HG03064 (cell line): ENCODE measurements around the gene POLR2E.

Source experiments
- ATAC-seq: cut with Tn5 transposase; IDR thresholded peaks from one replicate; pipeline ENCODE4 v1.9.1; 2021; ENCODE audit warnings: low read depth; ENCODE audit not compliant: unreplicated experiment

The POLR2E gene

DNA sequence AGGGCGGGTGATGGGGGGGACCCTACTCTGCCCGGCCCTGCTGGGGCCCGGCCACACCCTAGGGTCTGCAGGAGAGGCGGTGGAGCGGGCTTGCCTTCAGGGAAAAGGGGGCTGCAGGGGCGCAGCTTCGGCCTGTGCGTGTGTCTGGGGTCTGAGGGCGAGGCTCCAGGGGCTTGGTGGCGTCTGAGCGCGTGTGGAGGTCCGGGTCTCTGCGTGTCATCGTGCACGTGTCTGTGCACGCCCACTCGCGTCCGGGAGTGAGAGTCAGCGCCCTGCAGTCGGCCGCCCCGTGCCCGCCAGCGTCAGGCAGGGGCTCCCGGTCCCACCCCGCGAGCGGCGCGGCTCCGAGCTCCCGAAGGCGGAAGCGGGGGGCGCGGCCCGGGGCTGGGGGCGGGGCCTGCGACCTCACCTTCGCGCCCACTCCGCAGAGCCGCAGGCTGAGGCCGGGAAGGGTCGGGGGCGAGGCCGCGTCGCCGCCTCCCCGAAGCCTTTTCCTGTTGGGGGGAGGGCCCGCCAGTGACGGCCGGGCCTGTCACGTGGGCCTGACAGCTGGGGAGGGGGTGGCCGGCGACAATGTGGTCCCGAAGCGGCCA is 28.3 kb downstream of the POLR2E start, which contains the start of gene ARHGAP45:
Gene ARHGAP45 (plus strand): TSS at position 420 of the 593 bp plus-strand sequence. CDS start 239 bp downstream, outside the sequence.
- no peak for ATAC-seq

DNA sequence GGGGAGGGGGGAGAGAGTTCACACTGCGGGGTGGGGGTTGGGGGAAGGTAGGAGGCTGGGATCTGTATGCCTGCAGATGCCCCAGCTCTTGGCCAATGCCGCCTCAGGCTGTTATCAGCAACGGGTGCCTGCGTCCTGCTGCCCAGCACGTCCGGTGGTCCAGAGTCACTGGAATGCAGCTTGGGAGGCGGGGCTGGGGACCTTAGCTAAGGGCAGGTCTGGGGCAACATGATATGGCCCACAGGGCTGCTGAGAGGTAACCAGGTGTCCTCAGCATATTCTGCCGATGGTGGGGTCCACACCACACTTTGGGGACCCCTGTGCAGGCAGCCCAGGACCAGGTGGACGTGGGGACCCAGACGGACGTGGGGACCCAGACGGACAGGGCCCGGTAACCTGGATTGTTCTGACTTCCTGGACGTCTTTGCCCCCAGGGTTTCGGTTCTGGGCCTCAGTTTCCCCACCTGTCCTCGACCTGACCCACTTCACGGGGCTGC is 28.9 kb downstream of the POLR2E start:
- ATAC-seq, result no peak

DNA sequence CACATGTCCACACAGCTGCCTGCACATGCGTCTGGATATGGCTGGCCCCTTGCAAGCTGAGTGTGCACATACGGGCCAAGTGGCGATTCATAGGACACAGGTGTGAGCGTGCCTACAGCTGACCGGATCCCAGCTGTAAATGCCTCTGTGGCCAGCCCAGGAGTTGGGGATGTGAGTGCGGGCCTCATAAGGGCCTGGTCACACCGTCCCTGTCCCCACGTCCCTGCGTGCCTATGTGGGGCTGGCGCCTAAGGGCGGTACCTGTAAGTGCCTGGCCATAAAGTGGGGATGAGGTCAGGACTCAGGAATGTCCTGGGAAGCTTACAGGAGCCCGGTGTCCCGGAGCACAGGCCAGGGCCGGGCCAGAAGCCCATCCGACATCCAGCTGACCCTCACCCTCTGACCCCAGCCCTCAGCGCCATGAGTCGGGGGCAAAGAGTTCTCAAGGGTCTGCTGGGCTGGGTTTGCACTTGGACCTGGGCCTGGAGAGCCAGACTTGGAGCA is 29.5 kb downstream of the POLR2E start:
- ATAC-seq, result no peak

DNA sequence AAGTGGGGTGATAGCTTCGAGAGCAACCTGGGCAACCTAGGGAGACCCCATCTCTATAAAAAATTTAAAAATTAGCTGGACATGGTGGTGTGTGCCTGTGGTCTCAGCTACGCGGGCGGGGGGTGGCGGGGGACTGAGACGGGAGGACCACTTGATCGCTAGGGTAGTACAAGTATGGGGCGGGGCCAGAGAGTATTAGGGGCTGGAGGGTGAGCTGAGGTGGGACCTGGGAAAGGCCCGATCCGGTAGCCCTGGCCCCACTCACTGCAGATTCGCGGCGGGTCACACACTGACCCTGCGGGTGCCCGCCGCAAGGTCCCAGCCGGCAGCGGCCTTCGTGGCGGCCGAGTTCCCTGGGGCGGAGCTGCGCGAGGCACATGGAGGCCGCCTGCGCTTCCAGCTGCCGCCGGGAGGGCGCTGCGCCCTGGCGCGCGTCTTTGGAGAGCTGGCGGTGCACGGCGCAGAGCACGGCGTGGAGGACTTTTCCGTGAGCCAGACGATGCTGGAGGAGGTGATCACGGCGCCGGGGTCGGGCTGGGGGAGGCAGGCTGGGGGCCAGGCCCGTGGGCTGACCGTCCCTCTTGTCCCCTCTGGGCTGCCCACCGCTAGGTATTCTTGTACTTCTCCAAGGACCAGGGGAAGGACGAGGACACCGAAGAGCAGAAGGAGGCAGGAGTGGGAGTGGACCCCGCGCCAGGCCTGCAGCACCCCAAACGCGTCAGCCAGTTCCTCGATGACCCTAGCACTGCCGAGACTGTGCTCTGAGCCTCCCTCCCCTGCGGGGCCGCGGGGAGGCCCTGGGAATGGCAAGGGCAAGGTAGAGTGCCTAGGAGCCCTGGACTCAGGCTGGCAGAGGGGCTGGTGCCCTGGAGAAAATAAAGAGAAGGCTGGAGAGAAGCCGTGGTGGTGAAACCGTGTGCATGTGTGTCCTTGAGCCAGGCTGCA is 30.2 kb downstream of the POLR2E start:
- no peak for ATAC-seq

DNA sequence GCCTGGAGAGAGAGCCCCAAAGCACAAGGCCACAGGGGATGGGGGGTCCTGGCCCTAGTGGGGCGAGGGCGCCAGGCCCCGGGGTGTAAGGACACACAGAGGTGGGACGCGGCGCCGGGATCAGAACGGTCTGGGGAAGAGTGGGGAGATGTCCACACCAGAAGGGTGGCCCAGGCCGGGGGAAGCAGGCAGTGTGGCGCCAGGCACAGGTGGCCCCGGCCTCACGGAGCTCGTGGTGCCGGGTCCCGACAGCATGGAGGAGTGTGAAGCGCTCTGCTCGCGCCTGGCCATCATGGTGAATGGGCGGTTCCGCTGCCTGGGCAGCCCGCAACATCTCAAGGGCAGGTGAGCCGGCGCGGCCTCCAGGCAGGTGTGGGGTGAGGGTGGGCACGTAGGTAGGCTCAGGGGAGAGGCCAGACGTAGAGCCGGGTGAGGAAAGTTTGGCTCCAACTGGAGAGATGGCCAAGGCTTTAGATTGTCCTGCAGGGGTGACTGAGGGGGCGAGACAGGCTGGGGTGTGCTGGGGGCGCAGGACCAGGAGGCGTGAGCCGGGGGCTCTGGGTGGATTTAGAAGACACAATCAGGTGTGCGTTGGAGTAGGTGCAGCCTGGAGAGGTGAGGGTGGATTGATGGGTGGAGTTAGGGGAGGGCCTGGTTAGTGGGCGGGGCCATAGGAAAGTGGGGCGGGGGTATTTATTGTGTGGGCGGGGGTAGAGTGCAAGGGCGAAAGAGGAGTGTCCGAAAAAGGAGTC is 31.1 kb downstream of the POLR2E start:
- ATAC-seq, result no peak

DNA sequence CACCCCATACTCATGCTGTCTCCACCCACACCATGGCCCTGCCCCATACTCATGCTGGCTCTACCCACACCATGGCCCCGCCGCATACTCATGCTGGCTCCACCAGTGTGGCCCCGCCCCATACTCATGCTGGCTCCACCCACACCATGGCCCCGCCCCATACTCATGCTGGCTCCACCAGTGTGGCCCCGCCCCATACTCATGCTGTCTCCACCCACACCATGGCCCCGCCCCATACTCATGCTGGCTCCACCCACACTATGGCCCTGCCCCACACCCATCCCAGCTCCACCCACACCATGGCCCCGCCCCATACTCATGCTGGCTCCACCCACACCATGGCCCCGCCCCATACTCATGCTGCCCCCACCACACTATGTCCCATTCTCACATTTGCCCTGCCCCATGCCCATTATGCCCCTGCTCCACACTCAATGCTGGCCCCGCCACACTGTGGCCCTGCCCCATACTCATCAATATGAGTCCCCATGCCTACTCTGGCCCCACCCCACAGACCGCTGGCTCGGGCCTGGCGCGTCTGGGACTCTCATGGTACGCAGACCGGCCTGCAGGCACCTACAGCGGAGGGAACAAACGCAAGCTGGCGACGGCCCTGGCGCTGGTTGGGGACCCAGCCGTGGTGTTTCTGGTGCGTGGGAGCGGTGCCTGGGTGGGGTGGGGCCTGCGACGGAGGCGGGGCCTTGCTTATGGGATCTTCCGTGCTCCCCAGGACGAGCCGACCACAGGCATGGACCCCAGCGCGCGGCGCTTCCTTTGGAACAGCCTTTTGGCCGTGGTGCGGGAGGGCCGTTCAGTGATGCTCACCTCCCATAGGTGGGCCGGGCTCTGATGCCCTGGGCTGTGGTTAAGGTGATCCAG is 31.9 kb downstream of the POLR2E start:
- ATAC-seq, result no peak

DNA sequence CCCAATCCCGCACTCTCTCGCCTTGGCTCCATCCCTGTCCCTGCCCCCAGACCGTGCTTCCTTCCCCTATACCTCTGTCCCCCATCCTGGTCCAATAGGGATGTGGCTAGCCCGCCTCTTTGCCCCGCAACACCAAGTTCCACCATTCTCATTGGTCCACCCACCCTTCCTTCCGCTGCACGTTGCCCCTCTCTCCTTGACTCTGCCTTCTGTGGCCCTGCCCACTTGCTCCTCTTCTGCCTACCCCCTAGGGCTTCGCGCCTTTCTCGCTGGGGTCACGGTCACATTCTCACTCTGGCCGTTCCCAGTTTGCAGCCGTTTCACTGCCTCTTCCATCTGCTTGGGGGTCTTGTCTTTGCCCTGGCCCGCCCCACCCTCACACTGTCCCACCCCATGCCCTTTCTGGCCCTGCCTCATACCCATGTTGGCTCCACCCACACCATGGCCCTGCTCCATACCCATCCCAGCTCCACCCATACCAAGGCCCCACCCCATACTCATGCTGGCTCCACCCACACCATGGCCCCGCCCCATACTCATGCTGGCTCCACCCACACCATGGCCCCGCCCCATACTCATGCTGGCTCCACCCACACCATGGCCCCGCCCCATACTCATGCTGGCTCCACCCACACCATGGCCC is 32.7 kb downstream of the POLR2E start:
- ATAC-seq, result no peak

DNA sequence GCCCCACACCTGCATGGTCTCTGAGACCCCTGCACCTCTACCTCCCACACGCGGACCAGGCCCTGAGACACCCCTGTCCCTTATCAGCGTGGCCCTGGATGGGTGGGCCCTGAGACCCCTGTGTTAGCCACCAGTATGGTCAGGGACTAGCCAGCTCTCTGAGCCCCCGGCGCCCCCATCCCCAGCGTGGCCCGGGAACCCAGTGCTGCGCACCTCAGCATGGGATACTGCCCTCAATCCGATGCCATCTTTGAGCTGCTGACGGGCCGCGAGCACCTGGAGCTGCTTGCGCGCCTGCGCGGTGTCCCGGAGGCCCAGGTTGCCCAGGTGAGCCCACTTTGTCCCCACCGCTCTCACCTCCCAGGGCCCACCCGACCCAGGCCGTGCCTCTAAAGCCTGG is 33.2 kb downstream of the POLR2E start:
- no peak for ATAC-seq

DNA sequence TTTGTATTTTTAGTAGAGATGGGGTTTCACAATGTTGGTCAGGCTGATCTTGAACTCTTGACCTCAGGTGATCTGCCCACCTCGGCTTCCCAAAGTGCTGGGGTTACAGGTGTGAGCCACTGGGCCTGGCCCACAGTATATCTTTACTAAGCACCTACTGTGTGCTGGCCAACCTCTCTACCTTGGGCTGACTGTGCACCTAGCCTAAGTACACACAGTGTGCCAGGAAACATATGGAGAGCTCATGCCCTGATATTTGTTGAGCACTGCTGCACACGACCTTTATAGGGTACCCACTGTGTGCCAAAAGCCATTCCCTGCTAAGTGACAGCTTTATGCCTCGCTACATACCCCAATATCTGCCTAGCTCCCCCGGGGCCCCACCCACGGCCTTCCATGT is 34.5 kb downstream of the POLR2E start:
- ATAC-seq, result no peak

DNA sequence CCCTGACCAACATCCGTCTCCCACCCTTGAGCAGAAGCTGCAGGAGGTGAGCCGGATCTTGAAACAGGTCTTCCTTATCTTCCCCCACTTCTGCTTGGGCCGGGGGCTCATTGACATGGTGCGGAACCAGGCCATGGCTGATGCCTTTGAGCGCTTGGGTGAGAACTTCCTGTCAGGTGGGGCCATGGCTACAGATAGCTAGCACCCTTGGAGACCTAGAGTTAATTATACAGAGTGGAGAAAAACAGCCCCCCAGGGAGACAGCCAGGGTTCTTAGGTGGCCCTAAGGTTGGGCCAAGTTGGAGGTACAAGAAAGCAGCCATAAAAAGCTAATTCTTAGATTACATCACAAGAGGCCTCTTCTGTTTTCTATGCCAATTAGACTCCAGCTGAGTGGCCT is 37.1 kb downstream of the POLR2E start:
- ATAC-seq, result no peak

DNA sequence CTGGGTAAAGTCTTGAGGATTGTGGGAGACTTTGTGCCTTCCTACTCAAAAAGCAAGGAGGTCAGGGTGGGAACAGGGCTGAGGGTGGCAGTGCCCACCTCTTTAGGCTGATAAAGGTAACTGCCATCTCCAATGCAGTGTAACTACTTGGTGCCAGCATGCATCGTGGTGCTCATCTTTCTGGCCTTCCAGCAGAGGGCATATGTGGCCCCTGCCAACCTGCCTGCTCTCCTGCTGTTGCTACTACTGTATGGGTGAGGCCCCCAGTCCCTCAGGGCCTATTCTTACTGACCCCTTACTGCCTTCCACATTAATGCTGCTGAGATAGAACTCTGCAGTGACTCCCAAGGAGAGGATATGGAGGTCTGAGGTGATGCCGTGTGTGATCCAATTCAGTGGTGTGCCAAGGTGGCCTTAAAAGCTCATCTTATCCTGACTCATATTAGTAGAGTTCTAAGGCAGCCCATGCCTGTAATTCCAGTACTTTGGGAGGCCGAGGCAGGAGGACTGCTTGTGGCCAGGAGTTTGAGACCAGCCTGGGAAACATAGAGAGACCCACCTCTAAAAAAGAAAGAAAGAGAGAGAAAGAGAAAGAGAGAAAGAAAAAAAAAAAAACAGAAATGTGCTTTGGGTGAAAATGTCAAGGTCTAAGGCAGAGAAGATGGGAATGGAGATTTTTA is 37.9 kb downstream of the POLR2E start:
- no peak for ATAC-seq

DNA sequence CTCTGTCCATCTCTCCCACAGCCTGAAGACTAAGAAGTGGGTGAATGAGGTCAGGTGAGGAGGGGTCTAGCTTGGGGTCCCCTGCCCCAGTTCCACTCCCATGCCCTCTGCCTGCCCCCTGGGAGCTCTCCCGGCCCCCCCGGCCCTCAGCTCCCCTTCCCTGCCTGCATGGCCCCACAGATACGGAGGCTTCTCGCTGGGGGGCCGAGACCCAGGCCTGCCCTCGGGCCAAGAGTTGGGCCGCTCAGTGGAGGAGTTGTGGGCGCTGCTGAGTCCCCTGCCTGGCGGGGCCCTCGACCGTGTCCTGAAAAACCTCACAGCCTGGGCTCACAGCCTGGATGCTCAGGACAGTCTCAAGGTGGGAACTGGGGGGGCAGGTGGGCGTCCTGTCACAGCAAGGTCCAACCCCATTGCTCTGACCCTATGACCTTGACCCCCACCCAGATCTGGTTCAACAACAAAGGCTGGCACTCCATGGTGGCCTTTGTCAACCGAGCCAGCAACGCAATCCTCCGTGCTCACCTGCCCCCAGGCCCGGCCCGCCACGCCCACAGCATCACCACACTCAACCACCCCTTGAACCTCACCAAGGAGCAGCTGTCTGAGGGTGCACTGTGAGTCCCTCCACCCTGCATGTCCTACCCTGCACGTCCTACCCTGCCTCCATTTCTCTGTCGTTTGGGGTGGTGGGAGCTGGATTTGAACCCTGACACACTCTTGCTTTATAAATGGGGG is 39.1 kb downstream of the POLR2E start:
- no peak for ATAC-seq

DNA sequence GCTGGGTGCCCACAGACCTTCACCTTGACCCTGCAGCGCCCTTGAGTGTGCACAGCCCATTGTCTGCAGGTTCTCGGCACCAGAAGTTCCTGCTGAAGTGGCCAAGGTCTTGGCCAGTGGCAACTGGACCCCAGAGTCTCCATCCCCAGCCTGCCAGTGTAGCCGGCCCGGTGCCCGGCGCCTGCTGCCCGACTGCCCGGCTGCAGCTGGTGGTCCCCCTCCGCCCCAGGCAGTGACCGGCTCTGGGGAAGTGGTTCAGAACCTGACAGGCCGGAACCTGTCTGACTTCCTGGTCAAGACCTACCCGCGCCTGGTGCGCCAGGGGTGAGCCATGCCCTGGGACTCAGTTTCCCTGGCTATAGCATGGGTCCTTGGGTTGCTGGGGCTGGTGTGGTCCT is 40.1 kb downstream of the POLR2E start:
- ATAC-seq, result no peak

DNA sequence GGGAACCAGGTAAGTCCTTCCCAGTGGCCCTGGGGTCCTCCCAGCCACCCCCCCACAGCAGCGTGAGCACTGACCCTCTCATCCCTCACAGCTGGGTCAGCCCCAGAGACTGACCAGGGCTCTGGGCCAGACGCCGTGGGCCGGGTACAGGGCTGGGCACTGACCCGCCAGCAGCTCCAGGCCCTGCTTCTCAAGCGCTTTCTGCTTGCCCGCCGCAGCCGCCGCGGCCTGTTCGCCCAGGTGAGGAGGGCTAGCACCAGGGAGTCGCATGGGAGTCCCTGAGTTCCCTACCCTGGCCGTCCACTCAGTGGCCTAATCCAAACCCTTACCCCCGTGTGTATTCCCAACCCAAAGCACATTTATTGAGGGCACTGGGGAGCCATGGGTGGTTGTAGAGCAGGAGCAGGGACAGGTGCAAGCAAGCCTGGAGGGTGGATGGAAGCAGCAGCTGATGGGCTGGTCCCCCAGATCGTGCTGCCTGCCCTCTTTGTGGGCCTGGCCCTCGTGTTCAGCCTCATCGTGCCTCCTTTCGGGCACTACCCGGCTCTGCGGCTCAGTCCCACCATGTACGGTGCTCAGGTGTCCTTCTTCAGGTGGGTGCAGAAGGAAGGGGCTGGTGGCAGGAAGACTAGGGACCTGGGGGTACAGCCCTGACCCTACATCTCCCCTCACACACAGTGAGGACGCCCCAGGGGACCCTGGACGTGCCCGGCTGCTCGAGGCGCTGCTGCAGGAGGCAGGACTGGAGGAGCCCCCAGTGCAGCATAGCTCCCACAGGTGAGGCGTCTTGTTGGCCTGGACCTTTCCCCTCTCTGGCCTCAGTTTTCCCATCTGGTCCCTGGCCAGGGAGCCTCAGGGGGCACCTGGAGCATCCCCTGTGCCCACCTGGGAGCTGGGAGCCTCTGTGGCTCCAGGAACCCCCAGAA is 40.8 kb downstream of the POLR2E start:
- no peak for ATAC-seq

DNA sequence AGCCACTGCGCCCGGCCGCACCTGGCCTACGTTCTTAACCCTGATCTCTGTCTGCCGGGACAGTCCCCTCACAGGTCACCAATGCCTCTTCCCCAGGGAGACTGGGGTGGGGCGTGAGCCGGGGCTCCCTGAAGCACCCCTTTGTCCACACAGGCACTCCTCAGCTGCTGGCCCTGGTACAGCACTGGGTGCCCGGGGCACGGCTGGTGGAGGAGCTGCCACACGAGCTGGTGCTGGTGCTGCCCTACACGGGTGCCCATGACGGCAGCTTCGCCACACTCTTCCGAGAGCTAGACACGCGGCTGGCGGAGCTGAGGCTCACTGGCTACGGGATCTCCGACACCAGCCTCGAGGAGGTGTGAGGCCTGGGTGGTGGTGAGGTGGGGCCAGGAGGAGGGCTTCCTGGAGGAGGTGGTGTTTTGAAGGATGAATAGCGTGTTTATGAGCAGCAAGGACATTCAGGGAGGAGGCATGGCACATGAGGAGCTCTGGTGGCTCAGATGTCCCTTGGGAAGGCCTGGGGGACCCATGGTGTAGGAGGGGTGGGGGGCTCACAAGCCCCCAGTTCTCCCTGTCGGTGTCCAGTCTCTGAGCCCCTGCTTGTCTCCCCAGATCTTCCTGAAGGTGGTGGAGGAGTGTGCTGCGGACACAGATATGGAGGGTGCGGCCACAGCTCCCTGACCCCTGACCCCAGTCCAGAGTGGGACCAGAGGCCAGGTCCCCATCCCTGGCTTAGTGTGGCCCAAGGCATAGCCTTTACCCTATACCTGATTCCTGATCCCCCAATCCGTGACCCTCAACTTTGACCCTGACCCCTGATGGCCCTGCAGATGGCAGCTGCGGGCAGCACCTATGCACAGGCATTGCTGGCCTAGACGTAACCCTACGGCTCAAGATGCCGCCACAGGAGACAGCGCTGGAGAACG is 41.7 kb downstream of the POLR2E start:
- ATAC-seq, result no peak

DNA sequence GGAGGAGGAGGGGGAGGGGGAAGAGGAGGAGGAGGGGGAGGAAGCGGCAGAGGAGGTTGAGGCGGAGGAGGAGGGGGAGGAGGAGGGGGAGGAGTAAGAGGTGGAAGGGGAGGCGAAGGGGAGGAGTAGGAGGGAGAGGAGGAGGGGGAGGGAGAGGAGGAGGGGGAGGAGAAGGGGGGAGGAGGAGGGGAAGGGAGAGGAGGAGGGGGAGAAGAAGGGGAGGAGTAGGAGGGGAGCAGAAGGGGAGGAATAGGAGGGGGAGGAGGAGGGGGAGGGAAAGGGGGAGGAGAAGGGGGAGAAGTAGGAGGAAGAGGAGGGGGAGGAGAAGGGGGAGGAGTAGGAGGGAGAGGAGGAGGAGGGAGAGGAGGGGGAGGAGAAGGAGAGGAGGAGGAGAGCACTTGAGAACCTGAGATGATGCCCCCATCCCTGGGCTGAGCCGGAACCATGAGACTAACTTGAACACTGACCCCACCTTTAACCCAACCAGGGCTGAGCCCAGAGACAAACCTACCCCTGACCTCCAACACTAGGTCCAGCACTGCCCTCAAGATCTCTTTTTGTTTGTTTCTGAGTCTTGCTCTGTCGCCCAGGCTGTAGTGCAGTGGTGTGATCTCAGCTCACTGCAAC is 42.7 kb downstream of the POLR2E start:
- no peak for ATAC-seq
